Measurements from ENCODE around the gene TPRG1.
A peak's percentile ranks its signal among the peaks of the same experiment; 100 is the strongest.

The TPRG1 gene

DNA sequence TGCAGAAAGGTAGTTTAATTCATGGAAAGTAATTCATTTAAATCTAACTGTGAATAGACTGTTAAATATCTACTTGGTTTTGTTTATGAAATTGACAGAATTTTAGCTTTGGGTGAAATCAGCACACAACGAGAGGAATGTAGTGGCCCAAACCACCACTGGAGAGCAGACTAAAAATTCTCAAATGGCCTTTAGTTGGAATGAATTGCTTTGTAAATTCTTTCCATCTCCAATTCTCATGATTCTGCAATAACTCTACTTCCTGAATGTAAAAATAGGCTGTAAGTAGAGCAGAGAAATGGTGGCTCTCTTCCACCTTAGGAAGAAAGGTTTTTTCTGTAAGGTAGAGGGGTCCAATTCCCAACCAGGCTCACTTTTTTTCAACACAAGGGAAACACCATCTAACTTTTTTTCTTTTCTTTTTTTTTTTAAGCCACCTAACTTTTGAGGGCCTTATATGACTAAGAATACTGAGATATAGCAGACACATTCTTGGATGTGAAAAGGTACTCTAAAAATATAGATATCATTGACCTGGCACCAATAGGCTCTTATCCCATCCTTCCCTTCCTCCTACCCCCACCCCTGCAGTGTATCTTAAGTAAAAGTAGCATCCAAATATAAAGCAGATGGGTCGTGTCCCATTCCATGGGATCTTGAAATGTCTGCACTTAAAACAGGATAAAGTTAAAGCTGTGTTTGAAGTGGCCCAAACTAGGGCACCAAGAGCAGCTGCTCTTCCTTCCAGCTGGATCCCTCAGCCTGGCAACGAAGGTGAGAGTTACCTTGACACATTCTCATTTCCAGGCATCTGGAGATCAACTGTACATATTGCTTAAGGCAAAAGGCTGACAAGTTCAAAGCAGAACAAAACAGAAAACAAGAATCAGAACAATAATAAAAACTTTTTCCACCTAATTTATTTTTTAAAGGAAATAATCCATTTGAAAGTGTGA is 194.1 kb downstream of the TPRG1 start:
- TF ChIP-seq POLR2A (IDR thresholded peaks at IDR 0.05; ENCODE audit: low read depth, low read length): no peak
- TF ChIP-seq POLR2AphosphoS5 (IDR thresholded peaks at IDR 0.05; ENCODE audit: low read depth, low read length): no peak
- TF ChIP-seq POU2F2 (IDR thresholded peaks at IDR 0.05; ENCODE audit: low read depth, low read length): no peak
- TF ChIP-seq PAX5 (IDR thresholded peaks at IDR 0.05; ENCODE audit: insufficient read depth, low read length, severe bottlenecking): no peak
- no peak for TF ChIP-seq SPI1 (IDR thresholded peaks at IDR 0.05; ENCODE audit: low read depth, low read length)
- TF ChIP-seq TAF1 (IDR thresholded peaks at IDR 0.05; ENCODE audit: low read depth, low read length): no peak
- DNase-seq (ENCODE audit: insufficient read length, low spot score): no peak
- FAIRE-seq: no peak

DNA sequence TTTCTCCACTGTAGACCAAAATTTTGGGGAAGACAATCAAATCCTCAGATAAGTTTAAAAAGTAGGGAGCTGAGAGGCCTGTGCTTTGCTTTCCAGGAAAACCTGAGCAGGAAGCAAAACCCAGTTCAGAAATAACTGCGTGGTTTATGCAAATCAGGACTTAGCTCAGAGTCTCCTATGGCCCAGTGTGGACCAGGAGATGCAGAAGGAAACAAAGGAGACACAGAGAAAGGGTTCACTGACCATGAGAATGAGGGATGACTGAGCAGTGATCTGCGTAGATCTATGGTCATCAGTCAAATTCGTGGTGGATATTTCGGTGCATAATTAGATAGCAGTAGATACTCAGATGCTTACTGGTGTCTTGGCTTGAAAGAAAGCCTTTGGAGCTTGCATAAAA is 196.6 kb downstream of the TPRG1 start:
- TF ChIP-seq SPI1 (IDR thresholded peaks at IDR 0.05; ENCODE audit: low read depth, low read length): no peak
- no peak for TF ChIP-seq PAX5 (IDR thresholded peaks at IDR 0.05; ENCODE audit: insufficient read depth, low read length, severe bottlenecking)
- TF ChIP-seq POLR2A (IDR thresholded peaks at IDR 0.05; ENCODE audit: low read depth, low read length): no peak
- no peak for TF ChIP-seq POLR2AphosphoS5 (IDR thresholded peaks at IDR 0.05; ENCODE audit: low read depth, low read length)
- no peak for TF ChIP-seq TAF1 (IDR thresholded peaks at IDR 0.05; ENCODE audit: low read depth, low read length)
- TF ChIP-seq POU2F2 (IDR thresholded peaks at IDR 0.05; ENCODE audit: low read depth, low read length): no peak
- DNase-seq (ENCODE audit: insufficient read length, low spot score) (no peak), FAIRE-seq (peak; percentile 67)

- DNase-seq (ENCODE audit: insufficient read length, low spot score): no peak
- FAIRE-seq: no peak
- no peak for TF ChIP-seq SPI1 (IDR thresholded peaks at IDR 0.05; ENCODE audit: low read depth, low read length)
- TF ChIP-seq POLR2A (IDR thresholded peaks at IDR 0.05; ENCODE audit: low read depth, low read length): no peak
- no peak for TF ChIP-seq TAF1 (IDR thresholded peaks at IDR 0.05; ENCODE audit: low read depth, low read length)
- no peak for TF ChIP-seq PAX5 (IDR thresholded peaks at IDR 0.05; ENCODE audit: insufficient read depth, low read length, severe bottlenecking)
- no peak for TF ChIP-seq POLR2AphosphoS5 (IDR thresholded peaks at IDR 0.05; ENCODE audit: low read depth, low read length)
- no peak for TF ChIP-seq POU2F2 (IDR thresholded peaks at IDR 0.05; ENCODE audit: low read depth, low read length)
These were observed 197.9 kb downstream of the TPRG1 start for GRCh38 chr3:189369636-189370035.

DNA sequence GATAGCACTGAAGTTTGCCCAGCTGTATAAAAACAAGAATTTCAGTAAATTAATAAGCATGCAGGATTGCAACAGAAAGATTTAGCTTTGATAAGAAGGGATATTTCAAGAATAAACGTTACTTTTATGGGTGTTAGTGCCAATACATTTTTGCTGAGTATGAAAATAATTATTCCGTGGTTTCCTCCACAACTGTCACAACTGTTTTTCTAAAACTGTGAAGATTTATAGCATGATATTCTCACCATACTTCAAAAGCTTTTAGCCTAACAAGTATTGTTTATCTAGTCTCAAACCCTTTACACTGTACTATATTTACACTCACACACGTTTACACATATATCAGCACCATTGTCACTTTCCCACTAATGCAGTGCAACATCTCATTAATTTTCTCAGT is 200.5 kb downstream of the TPRG1 start:
- DNase-seq (ENCODE audit: insufficient read length, low spot score): no peak
- FAIRE-seq: no peak
- no peak for TF ChIP-seq POLR2AphosphoS5 (IDR thresholded peaks at IDR 0.05; ENCODE audit: low read depth, low read length)
- TF ChIP-seq POLR2A (IDR thresholded peaks at IDR 0.05; ENCODE audit: low read depth, low read length): no peak
- no peak for TF ChIP-seq POU2F2 (IDR thresholded peaks at IDR 0.05; ENCODE audit: low read depth, low read length)
- no peak for TF ChIP-seq TAF1 (IDR thresholded peaks at IDR 0.05; ENCODE audit: low read depth, low read length)
- TF ChIP-seq SPI1 (IDR thresholded peaks at IDR 0.05; ENCODE audit: low read depth, low read length): no peak
- no peak for TF ChIP-seq PAX5 (IDR thresholded peaks at IDR 0.05; ENCODE audit: insufficient read depth, low read length, severe bottlenecking)
